WTC11 (cell line): Measurements from ENCODE around the gene BCAS2. TPM values are rescaled to one million over a fixed set of nuclear protein-coding genes. Genes with fewer than 3 reads are reported as not detected.

Source experiments
- ATAC-seq: fragments of 200-7000 bp; cut with Tn5 transposase; 2 replicates; pipeline ENCODE4 v1.10.0; 2021; ENCODE audit warnings: mild to moderate bottlenecking, moderate library complexity
- CTCF ChIA-PET: fragments of 300-600 bp; sonication (Branson Sonifier 250); formaldehyde crosslinking; loops from one replicate; lab custom pipeline; 2021; ENCODE audit warnings: antibody characterized with exemption; lab: Charles Lee
- POLR2A ChIA-PET: fragments of 350-600 bp; sonication (Branson Sonifier 250); formaldehyde crosslinking; loops from one replicate; lab custom pipeline; 2021; ENCODE audit warnings: antibody characterized with exemption; lab: Charles Lee
- DNase-seq: peaks from one replicate; pipeline ENCODE4 v3.0.0; 2021; ENCODE audit warnings: low spot score
- H3K27ac Mint-ChIP-seq: 2 replicates; pipeline ENCODE4 v1.8.0; 2021; ENCODE audit warnings: mixed read lengths
- H3K27me3 Mint-ChIP-seq: 2 replicates; pipeline ENCODE4 v1.8.0; 2021; ENCODE audit warnings: low read depth, mild to moderate bottlenecking, moderate library complexity, mixed read lengths
- H3K36me3 Mint-ChIP-seq: 2 replicates; pipeline ENCODE4 v1.8.0; 2021; ENCODE audit warnings: mixed read lengths
- H3K4me1 Mint-ChIP-seq: 2 replicates; pipeline ENCODE4 v1.8.0; 2022; ENCODE audit warnings: mixed read lengths
- H3K4me3 Mint-ChIP-seq: 2 replicates; pipeline ENCODE4 v1.8.0; 2021; ENCODE audit warnings: mild to moderate bottlenecking, moderate library complexity, mixed read lengths
- H3K9me3 Mint-ChIP-seq: 2 replicates; pipeline ENCODE4 v1.8.0; 2021; ENCODE audit warnings: mixed read lengths
- CBFB ChIP-seq: sonication (generic); formaldehyde crosslinking; IDR thresholded peaks from 2 replicates; pipeline ENCODE4 v1.8.1; 2022; ENCODE audit warnings: mild to moderate bottlenecking, low read depth, missing genetic modification reagents
- ELF4 ChIP-seq: sonication (generic); formaldehyde crosslinking; IDR thresholded peaks from 2 replicates; pipeline ENCODE4 v1.8.1; 2022; ENCODE audit warnings: low read depth, mild to moderate bottlenecking, moderate library complexity, missing genetic modification reagents
- ETV6 ChIP-seq: sonication (generic); formaldehyde crosslinking; IDR thresholded peaks from 2 replicates; pipeline ENCODE4 v1.8.1; 2022; ENCODE audit warnings: mild to moderate bottlenecking, missing genetic modification reagents
- GTF2I ChIP-seq: fragments of 250-450 bp; sonication (Bioruptor Pico); conservative IDR thresholded peaks from 2 replicates; pipeline ENCODE4 v1.4.0; 2021; ENCODE audit warnings: mild to moderate bottlenecking
- HMGA2 ChIP-seq: fragments of 250-450 bp; sonication (Bioruptor Pico); IDR thresholded peaks from 2 replicates; pipeline ENCODE4 v1.4.0; 2021; ENCODE audit warnings: mild to moderate bottlenecking, moderate library complexity
- JUN ChIP-seq: sonication (generic); formaldehyde crosslinking; IDR thresholded peaks from 2 replicates; pipeline ENCODE4 v1.8.0; 2023; ENCODE audit warnings: mild to moderate bottlenecking, missing genetic modification reagents
- NFATC4 ChIP-seq: fragments of 250-450 bp; sonication (Bioruptor Pico); IDR thresholded peaks from 2 replicates; pipeline ENCODE4 v1.9.0; 2021; ENCODE audit warnings: mild to moderate bottlenecking
- NFE2L1 ChIP-seq: sonication (generic); formaldehyde crosslinking; IDR thresholded peaks from 2 replicates; pipeline ENCODE4 v1.8.1; 2023; ENCODE audit warnings: missing genetic modification reagents
- NFYB ChIP-seq: sonication (generic); formaldehyde crosslinking; conservative IDR thresholded peaks from 2 replicates; pipeline ENCODE4 v1.8.0; 2022; ENCODE audit warnings: low read depth, missing genetic modification reagents
- PRRX2 ChIP-seq: fragments of 250-450 bp; sonication (Bioruptor Pico); IDR thresholded peaks from 2 replicates; pipeline ENCODE4 v1.8.0; 2021; ENCODE audit warnings: mild to moderate bottlenecking
- RELA ChIP-seq: sonication (generic); formaldehyde crosslinking; IDR thresholded peaks from 2 replicates; pipeline ENCODE4 v1.8.1; 2022; ENCODE audit warnings: missing genetic modification reagents, mild to moderate bottlenecking, borderline replicate concordance
- RORB ChIP-seq: fragments of 250-450 bp; sonication (Bioruptor Pico); IDR thresholded peaks from 2 replicates; pipeline ENCODE4 v1.9.0; 2021; ENCODE audit warnings: mild to moderate bottlenecking
- TP53 ChIP-seq: sonication (generic); formaldehyde crosslinking; IDR thresholded peaks from 2 replicates; pipeline ENCODE4 v1.8.1; 2023; ENCODE audit warnings: mild to moderate bottlenecking, missing genetic modification reagents
- total RNA-seq: library from RNA; stranded (reverse); gene quantifications from 3 replicates; pipeline ENCODE4 v1.2.3, GENCODE V29; 2021
- TF ChIP-seq, protein P1 (sequence below): sonication (generic); formaldehyde crosslinking; IDR thresholded peaks from 2 replicates; pipeline ENCODE4 v1.8.1; 2022; ENCODE audit warnings: mild to moderate bottlenecking, missing genetic modification reagents, moderate library complexity, borderline replicate concordance
- TF ChIP-seq, protein P2 (sequence below): sonication (generic); formaldehyde crosslinking; IDR thresholded peaks from 2 replicates; pipeline ENCODE4 v1.8.1; 2022; ENCODE audit warnings: missing genetic modification reagents, borderline replicate concordance
- TF ChIP-seq, protein P3 (sequence below): sonication (generic); formaldehyde crosslinking; IDR thresholded peaks from 2 replicates; pipeline ENCODE4 v1.8.1; 2023; ENCODE audit warnings: mild to moderate bottlenecking, missing genetic modification reagents, moderate library complexity
- TF ChIP-seq, protein P4 (sequence below): sonication (generic); formaldehyde crosslinking; IDR thresholded peaks from 2 replicates; pipeline ENCODE4 v1.8.0; 2023; ENCODE audit warnings: mild to moderate bottlenecking, missing genetic modification reagents
- TF ChIP-seq, protein P5 (sequence below): fragments of 200-600 bp; IDR thresholded peaks from 2 replicates; pipeline ENCODE4 v1.8.0; 2022; ENCODE audit warnings: antibody characterized with exemption
- TF ChIP-seq, protein P6 (sequence below): sonication (generic); formaldehyde crosslinking; IDR thresholded peaks from 2 replicates; pipeline ENCODE4 v1.8.1; 2023; ENCODE audit warnings: mild to moderate bottlenecking, missing genetic modification reagents
- TF ChIP-seq, protein P7 (sequence below): fragments of 250-450 bp; sonication (Bioruptor Pico); IDR thresholded peaks from 2 replicates; pipeline ENCODE4 v1.8.0; 2021; ENCODE audit warnings: mild to moderate bottlenecking
- TF ChIP-seq, protein P8 (sequence below): sonication (generic); formaldehyde crosslinking; IDR thresholded peaks from 2 replicates; pipeline ENCODE4 v1.8.1; 2022; ENCODE audit warnings: low read depth, mild to moderate bottlenecking, moderate library complexity, missing genetic modification reagents, borderline replicate concordance

The BCAS2 gene
- total RNA-seq, 1 experiment from 2014 or later: 39.0 TPM

DNA sequence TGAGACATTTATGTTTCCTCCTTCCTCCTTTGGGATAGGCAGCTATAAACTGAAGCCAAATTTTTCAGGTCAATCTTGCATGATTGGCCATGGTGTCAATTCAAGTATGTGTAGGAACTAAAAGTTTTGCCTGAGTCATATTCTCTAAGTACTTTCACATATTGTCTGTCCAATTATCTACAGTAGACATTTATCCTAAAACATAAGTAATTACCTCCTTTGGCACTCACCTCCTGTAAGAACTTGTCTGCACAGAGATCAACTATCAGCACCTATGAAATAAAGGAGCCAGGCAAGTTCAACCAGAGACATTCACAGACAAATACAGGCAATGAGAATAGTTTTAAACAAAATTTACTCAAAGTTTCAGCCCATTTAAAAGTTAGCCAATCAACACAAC is 14.2 kb upstream of the BCAS2 start:
- Mint-ChIP-seq H3K4me3 (no peak overlapping the region), H3K27me3 (no peaks in the 10 kb centered on the region), H3K4me1 (no peaks in the 10 kb centered on the region), H3K36me3 (no peaks in the 10 kb centered on the region; the same call in 1 of the 2 replicates), H3K27ac (no peak overlapping the region), H3K9me3 (peaks cover 7% of the 10 kb centered on the region)
- TF ChIP-seq, protein P1, sequence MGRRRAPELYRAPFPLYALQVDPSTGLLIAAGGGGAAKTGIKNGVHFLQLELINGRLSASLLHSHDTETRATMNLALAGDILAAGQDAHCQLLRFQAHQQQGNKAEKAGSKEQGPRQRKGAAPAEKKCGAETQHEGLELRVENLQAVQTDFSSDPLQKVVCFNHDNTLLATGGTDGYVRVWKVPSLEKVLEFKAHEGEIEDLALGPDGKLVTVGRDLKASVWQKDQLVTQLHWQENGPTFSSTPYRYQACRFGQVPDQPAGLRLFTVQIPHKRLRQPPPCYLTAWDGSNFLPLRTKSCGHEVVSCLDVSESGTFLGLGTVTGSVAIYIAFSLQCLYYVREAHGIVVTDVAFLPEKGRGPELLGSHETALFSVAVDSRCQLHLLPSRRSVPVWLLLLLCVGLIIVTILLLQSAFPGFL (CRISPR knock-in tag): no peak
- TF ChIP-seq NFYB (CRISPR knock-in tag) (no peak), PRRX2 (CRISPR knock-in tag) (no peak), JUN (no peak), ELF4 (CRISPR knock-in tag) (no peak)
- TF ChIP-seq, protein P2, sequence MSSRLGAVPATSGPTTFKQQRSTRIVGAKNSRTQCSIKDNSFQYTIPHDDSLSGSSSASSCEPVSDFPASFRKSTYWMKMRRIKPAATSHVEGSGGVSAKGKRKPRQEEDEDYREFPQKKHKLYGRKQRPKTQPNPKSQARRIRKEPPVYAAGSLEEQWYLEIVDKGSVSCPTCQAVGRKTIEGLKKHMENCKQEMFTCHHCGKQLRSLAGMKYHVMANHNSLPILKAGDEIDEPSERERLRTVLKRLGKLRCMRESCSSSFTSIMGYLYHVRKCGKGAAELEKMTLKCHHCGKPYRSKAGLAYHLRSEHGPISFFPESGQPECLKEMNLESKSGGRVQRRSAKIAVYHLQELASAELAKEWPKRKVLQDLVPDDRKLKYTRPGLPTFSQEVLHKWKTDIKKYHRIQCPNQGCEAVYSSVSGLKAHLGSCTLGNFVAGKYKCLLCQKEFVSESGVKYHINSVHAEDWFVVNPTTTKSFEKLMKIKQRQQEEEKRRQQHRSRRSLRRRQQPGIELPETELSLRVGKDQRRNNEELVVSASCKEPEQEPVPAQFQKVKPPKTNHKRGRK (CRISPR knock-in tag): no peak
- CTCF ChIA-PET: interaction anchor here (0.6 kb wide), 1 partner anchor 294 kb away, joined by 3 read pairs; no protein-coding TSS in a partner anchor
- POLR2A ChIA-PET: no interaction called here
- no peak for ATAC-seq
- no peak for DNase-seq

DNA sequence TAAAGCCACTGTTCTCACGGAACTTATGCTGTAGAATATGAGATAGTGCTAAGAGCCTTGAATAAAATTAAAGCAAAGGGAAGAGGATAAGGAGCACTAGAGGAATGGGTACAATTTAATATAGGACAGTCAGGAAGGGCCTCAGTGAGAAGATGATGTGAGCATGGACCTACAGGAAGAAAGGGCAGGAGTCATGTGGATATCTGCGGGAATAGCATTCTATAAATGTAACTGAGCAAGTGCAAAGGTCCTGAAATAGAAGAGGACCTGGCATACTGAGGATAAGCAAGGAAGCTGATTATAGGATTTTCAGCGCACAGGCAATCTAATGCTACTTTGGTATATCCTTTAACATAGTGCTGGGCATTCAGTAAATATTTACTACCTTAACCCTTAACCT is 12.6 kb upstream of the BCAS2 start:
- ChIA-PET POLR2A (no interaction called here), CTCF (no interaction called here)
- no peaks in the 10 kb centered on the region for H3K27me3 Mint-ChIP-seq
- H3K36me3 Mint-ChIP-seq: no peaks in the 10 kb centered on the region; the same call in 1 of the 2 replicates
- DNase-seq (no peak), ATAC-seq (no peak)
- no peak overlapping the region for H3K4me3 Mint-ChIP-seq
- H3K9me3 Mint-ChIP-seq: peaks cover 7% of the 10 kb centered on the region
- no peaks in the 10 kb centered on the region for H3K4me1 Mint-ChIP-seq
- TF ChIP-seq CBFB (CRISPR knock-in tag): no peak
- no peak for TF ChIP-seq RELA
- TF ChIP-seq GTF2I (CRISPR knock-in tag): no peak
- H3K27ac Mint-ChIP-seq: no peak overlapping the region

DNA sequence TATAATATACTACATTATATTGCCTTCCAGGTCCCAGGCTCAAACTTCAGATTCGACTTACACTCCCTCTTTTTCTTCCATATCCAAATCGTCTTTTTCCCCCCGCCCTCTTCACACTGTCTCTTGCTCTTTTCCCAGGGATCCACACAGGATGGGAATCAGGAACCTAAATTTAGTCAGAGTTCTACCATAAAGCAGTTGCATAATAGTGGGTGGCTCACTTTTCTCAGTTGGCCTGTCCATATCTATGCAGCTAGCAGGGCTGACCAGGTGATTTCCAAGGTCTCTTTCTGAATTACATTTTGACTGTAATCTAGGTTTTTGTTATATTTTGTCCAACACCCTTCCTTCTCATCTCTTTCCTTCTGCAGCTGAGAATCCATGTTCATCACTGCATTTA is 7.7 kb upstream of the BCAS2 start:
- no peak for ATAC-seq
- Mint-ChIP-seq H3K4me3 (no peak overlapping the region), H3K9me3 (no peaks in the 10 kb centered on the region)
- CTCF ChIA-PET: no interaction called here
- TF ChIP-seq HMGA2 (no peak), ETV6 (CRISPR knock-in tag) (no peak), RORB (no peak), NFE2L1 (CRISPR knock-in tag) (no peak), TP53 (CRISPR knock-in tag) (no peak), NFATC4 (CRISPR knock-in tag) (no peak)
- TF ChIP-seq, protein P3, sequence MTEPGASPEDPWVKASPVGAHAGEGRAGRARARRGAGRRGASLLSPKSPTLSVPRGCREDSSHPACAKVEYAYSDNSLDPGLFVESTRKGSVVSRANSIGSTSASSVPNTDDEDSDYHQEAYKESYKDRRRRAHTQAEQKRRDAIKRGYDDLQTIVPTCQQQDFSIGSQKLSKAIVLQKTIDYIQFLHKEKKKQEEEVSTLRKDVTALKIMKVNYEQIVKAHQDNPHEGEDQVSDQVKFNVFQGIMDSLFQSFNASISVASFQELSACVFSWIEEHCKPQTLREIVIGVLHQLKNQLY: no peak
- TF ChIP-seq, protein P4, sequence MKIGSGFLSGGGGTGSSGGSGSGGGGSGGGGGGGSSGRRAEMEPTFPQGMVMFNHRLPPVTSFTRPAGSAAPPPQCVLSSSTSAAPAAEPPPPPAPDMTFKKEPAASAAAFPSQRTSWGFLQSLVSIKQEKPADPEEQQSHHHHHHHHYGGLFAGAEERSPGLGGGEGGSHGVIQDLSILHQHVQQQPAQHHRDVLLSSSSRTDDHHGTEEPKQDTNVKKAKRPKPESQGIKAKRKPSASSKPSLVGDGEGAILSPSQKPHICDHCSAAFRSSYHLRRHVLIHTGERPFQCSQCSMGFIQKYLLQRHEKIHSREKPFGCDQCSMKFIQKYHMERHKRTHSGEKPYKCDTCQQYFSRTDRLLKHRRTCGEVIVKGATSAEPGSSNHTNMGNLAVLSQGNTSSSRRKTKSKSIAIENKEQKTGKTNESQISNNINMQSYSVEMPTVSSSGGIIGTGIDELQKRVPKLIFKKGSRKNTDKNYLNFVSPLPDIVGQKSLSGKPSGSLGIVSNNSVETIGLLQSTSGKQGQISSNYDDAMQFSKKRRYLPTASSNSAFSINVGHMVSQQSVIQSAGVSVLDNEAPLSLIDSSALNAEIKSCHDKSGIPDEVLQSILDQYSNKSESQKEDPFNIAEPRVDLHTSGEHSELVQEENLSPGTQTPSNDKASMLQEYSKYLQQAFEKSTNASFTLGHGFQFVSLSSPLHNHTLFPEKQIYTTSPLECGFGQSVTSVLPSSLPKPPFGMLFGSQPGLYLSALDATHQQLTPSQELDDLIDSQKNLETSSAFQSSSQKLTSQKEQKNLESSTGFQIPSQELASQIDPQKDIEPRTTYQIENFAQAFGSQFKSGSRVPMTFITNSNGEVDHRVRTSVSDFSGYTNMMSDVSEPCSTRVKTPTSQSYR: no peak
- TF ChIP-seq, protein P5, sequence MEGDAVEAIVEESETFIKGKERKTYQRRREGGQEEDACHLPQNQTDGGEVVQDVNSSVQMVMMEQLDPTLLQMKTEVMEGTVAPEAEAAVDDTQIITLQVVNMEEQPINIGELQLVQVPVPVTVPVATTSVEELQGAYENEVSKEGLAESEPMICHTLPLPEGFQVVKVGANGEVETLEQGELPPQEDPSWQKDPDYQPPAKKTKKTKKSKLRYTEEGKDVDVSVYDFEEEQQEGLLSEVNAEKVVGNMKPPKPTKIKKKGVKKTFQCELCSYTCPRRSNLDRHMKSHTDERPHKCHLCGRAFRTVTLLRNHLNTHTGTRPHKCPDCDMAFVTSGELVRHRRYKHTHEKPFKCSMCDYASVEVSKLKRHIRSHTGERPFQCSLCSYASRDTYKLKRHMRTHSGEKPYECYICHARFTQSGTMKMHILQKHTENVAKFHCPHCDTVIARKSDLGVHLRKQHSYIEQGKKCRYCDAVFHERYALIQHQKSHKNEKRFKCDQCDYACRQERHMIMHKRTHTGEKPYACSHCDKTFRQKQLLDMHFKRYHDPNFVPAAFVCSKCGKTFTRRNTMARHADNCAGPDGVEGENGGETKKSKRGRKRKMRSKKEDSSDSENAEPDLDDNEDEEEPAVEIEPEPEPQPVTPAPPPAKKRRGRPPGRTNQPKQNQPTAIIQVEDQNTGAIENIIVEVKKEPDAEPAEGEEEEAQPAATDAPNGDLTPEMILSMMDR: no peak
- TF ChIP-seq, protein P6, sequence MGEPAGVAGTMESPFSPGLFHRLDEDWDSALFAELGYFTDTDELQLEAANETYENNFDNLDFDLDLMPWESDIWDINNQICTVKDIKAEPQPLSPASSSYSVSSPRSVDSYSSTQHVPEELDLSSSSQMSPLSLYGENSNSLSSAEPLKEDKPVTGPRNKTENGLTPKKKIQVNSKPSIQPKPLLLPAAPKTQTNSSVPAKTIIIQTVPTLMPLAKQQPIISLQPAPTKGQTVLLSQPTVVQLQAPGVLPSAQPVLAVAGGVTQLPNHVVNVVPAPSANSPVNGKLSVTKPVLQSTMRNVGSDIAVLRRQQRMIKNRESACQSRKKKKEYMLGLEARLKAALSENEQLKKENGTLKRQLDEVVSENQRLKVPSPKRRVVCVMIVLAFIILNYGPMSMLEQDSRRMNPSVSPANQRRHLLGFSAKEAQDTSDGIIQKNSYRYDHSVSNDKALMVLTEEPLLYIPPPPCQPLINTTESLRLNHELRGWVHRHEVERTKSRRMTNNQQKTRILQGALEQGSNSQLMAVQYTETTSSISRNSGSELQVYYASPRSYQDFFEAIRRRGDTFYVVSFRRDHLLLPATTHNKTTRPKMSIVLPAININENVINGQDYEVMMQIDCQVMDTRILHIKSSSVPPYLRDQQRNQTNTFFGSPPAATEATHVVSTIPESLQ (CRISPR knock-in tag): no peak
- TF ChIP-seq, protein P7, sequence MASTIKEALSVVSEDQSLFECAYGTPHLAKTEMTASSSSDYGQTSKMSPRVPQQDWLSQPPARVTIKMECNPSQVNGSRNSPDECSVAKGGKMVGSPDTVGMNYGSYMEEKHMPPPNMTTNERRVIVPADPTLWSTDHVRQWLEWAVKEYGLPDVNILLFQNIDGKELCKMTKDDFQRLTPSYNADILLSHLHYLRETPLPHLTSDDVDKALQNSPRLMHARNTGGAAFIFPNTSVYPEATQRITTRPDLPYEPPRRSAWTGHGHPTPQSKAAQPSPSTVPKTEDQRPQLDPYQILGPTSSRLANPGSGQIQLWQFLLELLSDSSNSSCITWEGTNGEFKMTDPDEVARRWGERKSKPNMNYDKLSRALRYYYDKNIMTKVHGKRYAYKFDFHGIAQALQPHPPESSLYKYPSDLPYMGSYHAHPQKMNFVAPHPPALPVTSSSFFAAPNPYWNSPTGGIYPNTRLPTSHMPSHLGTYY: no peak
- TF ChIP-seq, protein P8, sequence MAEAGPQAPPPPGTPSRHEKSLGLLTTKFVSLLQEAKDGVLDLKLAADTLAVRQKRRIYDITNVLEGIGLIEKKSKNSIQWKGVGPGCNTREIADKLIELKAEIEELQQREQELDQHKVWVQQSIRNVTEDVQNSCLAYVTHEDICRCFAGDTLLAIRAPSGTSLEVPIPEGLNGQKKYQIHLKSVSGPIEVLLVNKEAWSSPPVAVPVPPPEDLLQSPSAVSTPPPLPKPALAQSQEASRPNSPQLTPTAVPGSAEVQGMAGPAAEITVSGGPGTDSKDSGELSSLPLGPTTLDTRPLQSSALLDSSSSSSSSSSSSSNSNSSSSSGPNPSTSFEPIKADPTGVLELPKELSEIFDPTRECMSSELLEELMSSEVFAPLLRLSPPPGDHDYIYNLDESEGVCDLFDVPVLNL: no peak
- TF ChIP-seq, all 79 proteins: peak for 0
- Mint-ChIP-seq H3K36me3 (no peaks in the 10 kb centered on the region), H3K27me3 (peaks cover 3% of the 10 kb centered on the region; the same call in 1 of the 2 replicates), H3K4me1 (no peaks in the 10 kb centered on the region), H3K27ac (no peak overlapping the region)
- DNase-seq: no peak
- POLR2A ChIA-PET: no interaction called here
